ENCODE measurements around the gene HNRNPL. TPM values are rescaled to one million over a fixed set of nuclear protein-coding genes. Genes with fewer than 3 reads are reported as not detected.

Gene HNRNPL
- total and polyA plus RNA-seq, 2 of the 8 experiments (the other 6 are each of a cell fraction or from before 2014, with no cell fraction given) = 404 to 779 TPM

- TF ChIP-seq, protein P1, sequence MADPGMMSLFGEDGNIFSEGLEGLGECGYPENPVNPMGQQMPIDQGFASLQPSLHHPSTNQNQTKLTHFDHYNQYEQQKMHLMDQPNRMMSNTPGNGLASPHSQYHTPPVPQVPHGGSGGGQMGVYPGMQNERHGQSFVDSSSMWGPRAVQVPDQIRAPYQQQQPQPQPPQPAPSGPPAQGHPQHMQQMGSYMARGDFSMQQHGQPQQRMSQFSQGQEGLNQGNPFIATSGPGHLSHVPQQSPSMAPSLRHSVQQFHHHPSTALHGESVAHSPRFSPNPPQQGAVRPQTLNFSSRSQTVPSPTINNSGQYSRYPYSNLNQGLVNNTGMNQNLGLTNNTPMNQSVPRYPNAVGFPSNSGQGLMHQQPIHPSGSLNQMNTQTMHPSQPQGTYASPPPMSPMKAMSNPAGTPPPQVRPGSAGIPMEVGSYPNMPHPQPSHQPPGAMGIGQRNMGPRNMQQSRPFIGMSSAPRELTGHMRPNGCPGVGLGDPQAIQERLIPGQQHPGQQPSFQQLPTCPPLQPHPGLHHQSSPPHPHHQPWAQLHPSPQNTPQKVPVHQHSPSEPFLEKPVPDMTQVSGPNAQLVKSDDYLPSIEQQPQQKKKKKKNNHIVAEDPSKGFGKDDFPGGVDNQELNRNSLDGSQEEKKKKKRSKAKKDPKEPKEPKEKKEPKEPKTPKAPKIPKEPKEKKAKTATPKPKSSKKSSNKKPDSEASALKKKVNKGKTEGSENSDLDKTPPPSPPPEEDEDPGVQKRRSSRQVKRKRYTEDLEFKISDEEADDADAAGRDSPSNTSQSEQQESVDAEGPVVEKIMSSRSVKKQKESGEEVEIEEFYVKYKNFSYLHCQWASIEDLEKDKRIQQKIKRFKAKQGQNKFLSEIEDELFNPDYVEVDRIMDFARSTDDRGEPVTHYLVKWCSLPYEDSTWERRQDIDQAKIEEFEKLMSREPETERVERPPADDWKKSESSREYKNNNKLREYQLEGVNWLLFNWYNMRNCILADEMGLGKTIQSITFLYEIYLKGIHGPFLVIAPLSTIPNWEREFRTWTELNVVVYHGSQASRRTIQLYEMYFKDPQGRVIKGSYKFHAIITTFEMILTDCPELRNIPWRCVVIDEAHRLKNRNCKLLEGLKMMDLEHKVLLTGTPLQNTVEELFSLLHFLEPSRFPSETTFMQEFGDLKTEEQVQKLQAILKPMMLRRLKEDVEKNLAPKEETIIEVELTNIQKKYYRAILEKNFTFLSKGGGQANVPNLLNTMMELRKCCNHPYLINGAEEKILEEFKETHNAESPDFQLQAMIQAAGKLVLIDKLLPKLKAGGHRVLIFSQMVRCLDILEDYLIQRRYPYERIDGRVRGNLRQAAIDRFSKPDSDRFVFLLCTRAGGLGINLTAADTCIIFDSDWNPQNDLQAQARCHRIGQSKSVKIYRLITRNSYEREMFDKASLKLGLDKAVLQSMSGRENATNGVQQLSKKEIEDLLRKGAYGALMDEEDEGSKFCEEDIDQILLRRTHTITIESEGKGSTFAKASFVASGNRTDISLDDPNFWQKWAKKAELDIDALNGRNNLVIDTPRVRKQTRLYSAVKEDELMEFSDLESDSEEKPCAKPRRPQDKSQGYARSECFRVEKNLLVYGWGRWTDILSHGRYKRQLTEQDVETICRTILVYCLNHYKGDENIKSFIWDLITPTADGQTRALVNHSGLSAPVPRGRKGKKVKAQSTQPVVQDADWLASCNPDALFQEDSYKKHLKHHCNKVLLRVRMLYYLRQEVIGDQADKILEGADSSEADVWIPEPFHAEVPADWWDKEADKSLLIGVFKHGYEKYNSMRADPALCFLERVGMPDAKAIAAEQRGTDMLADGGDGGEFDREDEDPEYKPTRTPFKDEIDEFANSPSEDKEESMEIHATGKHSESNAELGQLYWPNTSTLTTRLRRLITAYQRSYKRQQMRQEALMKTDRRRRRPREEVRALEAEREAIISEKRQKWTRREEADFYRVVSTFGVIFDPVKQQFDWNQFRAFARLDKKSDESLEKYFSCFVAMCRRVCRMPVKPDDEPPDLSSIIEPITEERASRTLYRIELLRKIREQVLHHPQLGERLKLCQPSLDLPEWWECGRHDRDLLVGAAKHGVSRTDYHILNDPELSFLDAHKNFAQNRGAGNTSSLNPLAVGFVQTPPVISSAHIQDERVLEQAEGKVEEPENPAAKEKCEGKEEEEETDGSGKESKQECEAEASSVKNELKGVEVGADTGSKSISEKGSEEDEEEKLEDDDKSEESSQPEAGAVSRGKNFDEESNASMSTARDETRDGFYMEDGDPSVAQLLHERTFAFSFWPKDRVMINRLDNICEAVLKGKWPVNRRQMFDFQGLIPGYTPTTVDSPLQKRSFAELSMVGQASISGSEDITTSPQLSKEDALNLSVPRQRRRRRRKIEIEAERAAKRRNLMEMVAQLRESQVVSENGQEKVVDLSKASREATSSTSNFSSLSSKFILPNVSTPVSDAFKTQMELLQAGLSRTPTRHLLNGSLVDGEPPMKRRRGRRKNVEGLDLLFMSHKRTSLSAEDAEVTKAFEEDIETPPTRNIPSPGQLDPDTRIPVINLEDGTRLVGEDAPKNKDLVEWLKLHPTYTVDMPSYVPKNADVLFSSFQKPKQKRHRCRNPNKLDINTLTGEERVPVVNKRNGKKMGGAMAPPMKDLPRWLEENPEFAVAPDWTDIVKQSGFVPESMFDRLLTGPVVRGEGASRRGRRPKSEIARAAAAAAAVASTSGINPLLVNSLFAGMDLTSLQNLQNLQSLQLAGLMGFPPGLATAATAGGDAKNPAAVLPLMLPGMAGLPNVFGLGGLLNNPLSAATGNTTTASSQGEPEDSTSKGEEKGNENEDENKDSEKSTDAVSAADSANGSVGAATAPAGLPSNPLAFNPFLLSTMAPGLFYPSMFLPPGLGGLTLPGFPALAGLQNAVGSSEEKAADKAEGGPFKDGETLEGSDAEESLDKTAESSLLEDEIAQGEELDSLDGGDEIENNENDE (IDR thresholded peaks at IDR 0.05; ENCODE audit: insufficient replicate concordance, low read length) = no peak
- TF ChIP-seq EP300 (IDR thresholded peaks at IDR 0.05; ENCODE audit: borderline replicate concordance in 1 of 2, low read depth in 2 of 2, low read length in 2 of 2) (no peak), SAP30 (IDR thresholded peaks at IDR 0.05; ENCODE audit: insufficient read depth, insufficient replicate concordance, low read length) (no peak), EZH2 (IDR thresholded peaks at IDR 0.05; ENCODE audit: low read depth, low read length, severe bottlenecking) (no peak), SP2 (IDR thresholded peaks at IDR 0.05; ENCODE audit: low read length) (no peak), CEBPB (IDR thresholded peaks at IDR 0.05; ENCODE audit: low read depth, low read length) (no peak), TBP (IDR thresholded peaks at IDR 0.05; ENCODE audit: low read depth, low read length) (no peak), BCL11A (IDR thresholded peaks at IDR 0.05; ENCODE audit: low read depth in 2 of 2, low read length in 2 of 2) (no peak)
Measured at GRCh38 chr19:38853214-38853613, 3.4 kb upstream of the HNRNPL start (continued).

All from H1 (cell line).